NT2/D1 (cell line): ENCODE measurements around the gene SEC22A.

ENCODE experiments used
- YY1 ChIP-seq: IDR thresholded peaks from 2 replicates; pipeline ENCODE4 v1.6.1; 2011; ENCODE audit not compliant: insufficient read length, insufficient read depth
- ZNF274 ChIP-seq: IDR thresholded peaks from 2 replicates; pipeline ENCODE4 v1.6.1; 2011; ENCODE audit warnings: mild to moderate bottlenecking, low read depth, low read length

- TF ChIP-seq YY1 (no peak), ZNF274 (no peak)
These were observed 75.4 kb downstream of the SEC22A start for GRCh38 chr3:123277106-123277505.
